Activated CD4-positive, alpha-beta T cell treated with anti-CD3 and anti-CD28 coated beads for 24 hours (primary cell): Measurements from ENCODE around the gene SH3TC1.

Experiments used
- DNase-seq, 2 donors: peaks; one replicate each; pipeline ENCODE4 v3.0.0-alpha.2; 2020; ENCODE audit warnings: low read depth in 2 of 2

SH3TC1 gene

GRCh38 chr4:8163436-8164193 lies 35.5 kb upstream of the SH3TC1 start:
- DNase-seq, result no peak

- no peak for DNase-seq
Observed at GRCh38 chr4:8164194-8164565, 34.9 kb upstream of the SH3TC1 start.

- DNase-seq, result no peak
Observed at GRCh38 chr4:8164687-8165086, 34.4 kb upstream of the SH3TC1 start.

- DNase-seq, result no peak
Observed at GRCh38 chr4:8165374-8165896, 33.7 kb upstream of the SH3TC1 start.

- DNase-seq, result no peak
Observed at GRCh38 chr4:8167291-8167690, 31.8 kb upstream of the SH3TC1 start.

- no peak for DNase-seq
Observed at GRCh38 chr4:8167815-8168214, 31.3 kb upstream of the SH3TC1 start.

GRCh38 chr4:8168232-8168631 lies 30.9 kb upstream of the SH3TC1 start:
- no peak for DNase-seq

GRCh38 chr4:8168832-8169598 lies 30.1 kb upstream of the SH3TC1 start:
- no peak for DNase-seq

- no peak for DNase-seq
Observed at GRCh38 chr4:8169763-8170162, 29.3 kb upstream of the SH3TC1 start.

GRCh38 chr4:8170341-8170740 lies 28.7 kb upstream of the SH3TC1 start:
- no peak for DNase-seq

GRCh38 chr4:8171266-8171665 lies 27.8 kb upstream of the SH3TC1 start:
- no peak for DNase-seq

- peak in 1 of 2 donors; percentile 35 for DNase-seq
Observed at GRCh38 chr4:8171984-8172924, 26.8 kb upstream of the SH3TC1 start.

- no peak for DNase-seq
Observed at GRCh38 chr4:8173492-8174242, 25.4 kb upstream of the SH3TC1 start.

- no peak for DNase-seq
Observed at GRCh38 chr4:8174970-8175369, 24.1 kb upstream of the SH3TC1 start.

- DNase-seq, result no peak
Observed at GRCh38 chr4:8175686-8176085, 23.4 kb upstream of the SH3TC1 start.

- DNase-seq, result no peak
Observed at GRCh38 chr4:8176547-8177399, 22.3 kb upstream of the SH3TC1 start.

GRCh38 chr4:8177552-8177951 lies 21.5 kb upstream of the SH3TC1 start:
- DNase-seq, result no peak

GRCh38 chr4:8177956-8178355 lies 21.1 kb upstream of the SH3TC1 start:
- DNase-seq, result no peak

GRCh38 chr4:8179074-8179473 lies 20.0 kb upstream of the SH3TC1 start:
- no peak for DNase-seq

GRCh38 chr4:8179771-8180170 lies 19.3 kb upstream of the SH3TC1 start:
- DNase-seq, result no peak
